WTC11 (cell line): Measurements from ENCODE around the gene REPS2.

Source experiments
- CREB1 ChIP-seq: sonication (generic); formaldehyde crosslinking; IDR thresholded peaks from 2 replicates; pipeline ENCODE4 v1.8.0; 2023; ENCODE audit warnings: mild to moderate bottlenecking, missing genetic modification reagents
- CTCF ChIP-seq: fragments of 200-600 bp; IDR thresholded peaks from 2 replicates; pipeline ENCODE4 v1.8.0; 2022; ENCODE audit warnings: antibody characterized with exemption
- E2F1 ChIP-seq: sonication (generic); formaldehyde crosslinking; IDR thresholded peaks from 2 replicates; pipeline ENCODE4 v1.8.0; 2022; ENCODE audit warnings: mild to moderate bottlenecking, missing genetic modification reagents
- FOXJ3 ChIP-seq: sonication (generic); formaldehyde crosslinking; IDR thresholded peaks from 2 replicates; pipeline ENCODE4 v1.9.0; 2021; ENCODE audit warnings: missing genetic modification reagents, mild to moderate bottlenecking, borderline replicate concordance
- NR1H2 ChIP-seq: sonication (generic); formaldehyde crosslinking; IDR thresholded peaks from 2 replicates; pipeline ENCODE4 v1.9.0; 2021; ENCODE audit warnings: mild to moderate bottlenecking, moderate library complexity, missing genetic modification reagents
- NR3C1 ChIP-seq: sonication (generic); formaldehyde crosslinking; conservative IDR thresholded peaks from 2 replicates; pipeline ENCODE4 v1.8.1; 2023; ENCODE audit warnings: low read depth, mild to moderate bottlenecking, missing genetic modification reagents
- ZNF263 ChIP-seq: sonication (generic); formaldehyde crosslinking; IDR thresholded peaks from 2 replicates; pipeline ENCODE4 v1.8.1; 2022; ENCODE audit warnings: low read depth, mild to moderate bottlenecking, moderate library complexity, missing genetic modification reagents

GRCh38 chrX:17024886-17025285, 78.4 kb downstream of the REPS2 start:
- no peak for TF ChIP-seq CTCF
- no peak for TF ChIP-seq NR3C1 (CRISPR knock-in tag)
- no peak for TF ChIP-seq NR1H2 (CRISPR knock-in tag)
- TF ChIP-seq FOXJ3 (CRISPR knock-in tag): no peak
- no peak for TF ChIP-seq ZNF263 (CRISPR knock-in tag)
- no peak for TF ChIP-seq CREB1 (CRISPR knock-in tag)
- TF ChIP-seq E2F1: no peak
